ENCODE measurements around the gene CUX1. TPM values are rescaled to one million over a fixed set of nuclear protein-coding genes. Genes with fewer than 3 reads are reported as not detected.

The CUX1 gene
- total RNA-seq, 2 experiments from 2014 or later: 35.6 to 38.0 TPM

DNA sequence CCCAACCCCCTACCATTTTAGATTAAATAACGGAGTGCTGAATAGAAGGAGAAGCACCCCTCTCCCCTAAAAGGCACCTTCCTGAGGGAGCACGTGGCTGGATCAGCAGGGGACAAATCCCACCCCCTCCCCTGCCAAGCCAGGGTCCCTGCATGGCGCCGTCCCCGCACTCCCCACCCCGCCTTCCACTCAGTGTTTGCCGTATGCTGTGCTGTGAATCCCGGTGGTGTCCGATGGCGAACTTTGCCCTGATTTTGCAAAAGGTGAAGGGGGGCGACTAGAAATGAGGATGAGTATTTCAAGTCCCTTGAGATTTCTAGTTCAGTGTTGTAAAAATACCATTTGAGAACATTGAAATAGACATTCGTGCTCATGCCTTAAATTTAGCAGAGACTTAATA is 385.8 kb downstream of the CUX1 start:
- no peaks in the 10 kb centered on the region for H3K27me3 ChIP-seq (ENCODE audit: control insufficient read depth in 1 of 2, insufficient read depth in 2 of 2, low read length in 2 of 2)
- ChIA-PET POLR2A (no interaction called here), CTCF (no interaction called here)
- Mint-ChIP-seq H3K9me3 (no peaks in the 10 kb centered on the region), H3K27ac (no peak overlapping the region), H3K27me3 (no peaks in the 10 kb centered on the region), H3K36me3 (ENCODE audit: low read depth) (peaks cover 72% of the 10 kb centered on the region), H3K4me3 (no peak overlapping the region), H3K4me1 (ENCODE audit: low read depth) (no peaks in the 10 kb centered on the region)
- H3K4me1 ChIP-seq (ENCODE audit: insufficient read depth, low read length): no peaks in the 10 kb centered on the region
- TF ChIP-seq, protein P1, sequence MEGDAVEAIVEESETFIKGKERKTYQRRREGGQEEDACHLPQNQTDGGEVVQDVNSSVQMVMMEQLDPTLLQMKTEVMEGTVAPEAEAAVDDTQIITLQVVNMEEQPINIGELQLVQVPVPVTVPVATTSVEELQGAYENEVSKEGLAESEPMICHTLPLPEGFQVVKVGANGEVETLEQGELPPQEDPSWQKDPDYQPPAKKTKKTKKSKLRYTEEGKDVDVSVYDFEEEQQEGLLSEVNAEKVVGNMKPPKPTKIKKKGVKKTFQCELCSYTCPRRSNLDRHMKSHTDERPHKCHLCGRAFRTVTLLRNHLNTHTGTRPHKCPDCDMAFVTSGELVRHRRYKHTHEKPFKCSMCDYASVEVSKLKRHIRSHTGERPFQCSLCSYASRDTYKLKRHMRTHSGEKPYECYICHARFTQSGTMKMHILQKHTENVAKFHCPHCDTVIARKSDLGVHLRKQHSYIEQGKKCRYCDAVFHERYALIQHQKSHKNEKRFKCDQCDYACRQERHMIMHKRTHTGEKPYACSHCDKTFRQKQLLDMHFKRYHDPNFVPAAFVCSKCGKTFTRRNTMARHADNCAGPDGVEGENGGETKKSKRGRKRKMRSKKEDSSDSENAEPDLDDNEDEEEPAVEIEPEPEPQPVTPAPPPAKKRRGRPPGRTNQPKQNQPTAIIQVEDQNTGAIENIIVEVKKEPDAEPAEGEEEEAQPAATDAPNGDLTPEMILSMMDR (IDR thresholded peaks at IDR 0.05): no peak
- DNase-seq (no peak), ATAC-seq (ENCODE audit: poor library complexity) (no peak)
- H3K9me3 ChIP-seq (ENCODE audit: control insufficient read depth in 1 of 2, insufficient read depth in 1 of 2, low read length in 2 of 2): no peaks in the 10 kb centered on the region
- no peak overlapping the region for H3K4me3 ChIP-seq (ENCODE audit: low read length)
- intact Hi-C loops (cut with DNase I, micrococcal nuclease): no loop called here
- peaks cover 51% of the 10 kb centered on the region for H3K36me3 ChIP-seq (ENCODE audit: insufficient read depth, low read length)
- H3K27ac ChIP-seq (ENCODE audit: low read depth in 1 of 2, low read length in 2 of 2): no peak overlapping the region

DNA sequence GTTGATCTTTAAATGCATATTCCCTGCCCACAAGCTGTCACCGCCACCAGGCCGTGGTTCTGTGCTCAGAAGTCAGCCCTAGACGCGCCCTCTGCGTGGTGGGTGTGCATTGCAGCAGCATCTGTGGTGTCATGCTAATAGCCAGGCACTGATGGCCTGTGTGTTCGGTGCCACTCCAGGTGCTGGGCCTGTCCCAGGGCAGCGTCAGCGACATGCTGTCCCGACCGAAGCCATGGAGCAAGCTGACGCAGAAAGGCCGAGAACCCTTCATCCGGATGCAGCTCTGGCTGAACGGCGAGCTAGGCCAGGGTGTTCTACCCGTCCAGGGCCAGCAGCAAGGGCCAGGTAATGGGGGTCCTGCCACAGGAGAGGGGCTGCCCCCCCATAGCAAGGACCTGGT is 386.8 kb downstream of the CUX1 start:
- no peaks in the 10 kb centered on the region for H3K4me1 ChIP-seq (ENCODE audit: insufficient read depth, low read length)
- TF ChIP-seq, protein P1 (IDR thresholded peaks at IDR 0.05): no peak
- ATAC-seq (ENCODE audit: poor library complexity) (no peak), DNase-seq (no peak)
- no peak overlapping the region for H3K27ac Mint-ChIP-seq
- intact Hi-C loops (cut with DNase I, micrococcal nuclease): no loop called here
- H3K27me3 ChIP-seq (ENCODE audit: control insufficient read depth in 1 of 2, insufficient read depth in 2 of 2, low read length in 2 of 2): no peaks in the 10 kb centered on the region
- no peak overlapping the region for H3K27ac ChIP-seq (ENCODE audit: low read depth in 1 of 2, low read length in 2 of 2)
- no peaks in the 10 kb centered on the region for H3K4me1 Mint-ChIP-seq (ENCODE audit: low read depth)
- no peaks in the 10 kb centered on the region for H3K27me3 Mint-ChIP-seq
- POLR2A ChIA-PET: no interaction called here
- H3K9me3 Mint-ChIP-seq: no peaks in the 10 kb centered on the region
- peaks cover 65% of the 10 kb centered on the region for H3K36me3 Mint-ChIP-seq (ENCODE audit: low read depth)
- H3K36me3 ChIP-seq (ENCODE audit: insufficient read depth, low read length): peaks cover 49% of the 10 kb centered on the region
- no peak overlapping the region for H3K4me3 Mint-ChIP-seq
- CTCF ChIA-PET: no interaction called here
- no peaks in the 10 kb centered on the region for H3K9me3 ChIP-seq (ENCODE audit: control insufficient read depth in 1 of 2, insufficient read depth in 1 of 2, low read length in 2 of 2)
- H3K4me3 ChIP-seq (ENCODE audit: low read length): no peak overlapping the region

DNA sequence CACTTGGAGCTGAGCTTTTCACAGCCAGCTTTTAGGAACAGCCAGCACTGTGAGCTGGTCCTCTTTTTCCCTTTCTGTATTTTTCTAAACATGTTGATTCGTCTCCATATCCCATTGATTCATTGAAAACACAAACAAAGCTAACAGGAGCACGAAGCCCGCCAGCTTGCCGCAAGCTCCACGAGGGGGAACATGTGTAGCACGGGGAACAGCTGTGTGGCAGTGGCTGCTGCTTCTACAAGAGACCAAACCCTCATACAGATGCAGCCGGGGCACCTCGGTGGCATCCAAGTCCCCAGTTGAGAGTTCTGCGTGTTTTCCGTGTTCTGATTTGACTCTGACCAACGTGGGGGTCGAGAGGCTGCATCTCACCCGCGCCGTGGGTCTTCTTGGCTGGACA is 388.5 kb downstream of the CUX1 start:
- ChIA-PET POLR2A (no interaction called here), CTCF (no interaction called here)
- Histone ChIP-seq H3K4me3 (ENCODE audit: low read length) (no peak overlapping the region), H3K36me3 (ENCODE audit: insufficient read depth, low read length) (peaks cover 38% of the 10 kb centered on the region), H3K4me1 (ENCODE audit: insufficient read depth, low read length) (no peaks in the 10 kb centered on the region), H3K27ac (ENCODE audit: low read depth in 1 of 2, low read length in 2 of 2) (no peak overlapping the region), H3K27me3 (ENCODE audit: control insufficient read depth in 1 of 2, insufficient read depth in 2 of 2, low read length in 2 of 2) (no peaks in the 10 kb centered on the region), H3K9me3 (ENCODE audit: control insufficient read depth in 1 of 2, insufficient read depth in 1 of 2, low read length in 2 of 2) (no peaks in the 10 kb centered on the region)
- no peak overlapping the region for H3K4me3 Mint-ChIP-seq
- intact Hi-C loops (cut with DNase I, micrococcal nuclease): no loop called here
- no peaks in the 10 kb centered on the region for H3K4me1 Mint-ChIP-seq (ENCODE audit: low read depth)
- H3K9me3 Mint-ChIP-seq: no peaks in the 10 kb centered on the region
- H3K27me3 Mint-ChIP-seq: no peaks in the 10 kb centered on the region
- no peak overlapping the region for H3K27ac Mint-ChIP-seq
- H3K36me3 Mint-ChIP-seq (ENCODE audit: low read depth): peaks cover 61% of the 10 kb centered on the region
- DNase-seq (no peak), ATAC-seq (ENCODE audit: poor library complexity) (no peak)
- TF ChIP-seq, protein P1 (IDR thresholded peaks at IDR 0.05): no peak
